NCI-H1105 treated with DMSO at 0.1 percent for 48 hours (cell line): ENCODE measurements around the gene JUND.
"Not testable (repeated sequence)": the region's sequence is repeated elsewhere in the genome, so short reads cannot be mapped to it uniquely, and the experiment has no call there.

ENCODE experiments used
- DNase-seq: peaks from one replicate; lab custom pipeline; 2025; lab: John Stamatoyannopoulos, UW

JUND gene

DNA sequence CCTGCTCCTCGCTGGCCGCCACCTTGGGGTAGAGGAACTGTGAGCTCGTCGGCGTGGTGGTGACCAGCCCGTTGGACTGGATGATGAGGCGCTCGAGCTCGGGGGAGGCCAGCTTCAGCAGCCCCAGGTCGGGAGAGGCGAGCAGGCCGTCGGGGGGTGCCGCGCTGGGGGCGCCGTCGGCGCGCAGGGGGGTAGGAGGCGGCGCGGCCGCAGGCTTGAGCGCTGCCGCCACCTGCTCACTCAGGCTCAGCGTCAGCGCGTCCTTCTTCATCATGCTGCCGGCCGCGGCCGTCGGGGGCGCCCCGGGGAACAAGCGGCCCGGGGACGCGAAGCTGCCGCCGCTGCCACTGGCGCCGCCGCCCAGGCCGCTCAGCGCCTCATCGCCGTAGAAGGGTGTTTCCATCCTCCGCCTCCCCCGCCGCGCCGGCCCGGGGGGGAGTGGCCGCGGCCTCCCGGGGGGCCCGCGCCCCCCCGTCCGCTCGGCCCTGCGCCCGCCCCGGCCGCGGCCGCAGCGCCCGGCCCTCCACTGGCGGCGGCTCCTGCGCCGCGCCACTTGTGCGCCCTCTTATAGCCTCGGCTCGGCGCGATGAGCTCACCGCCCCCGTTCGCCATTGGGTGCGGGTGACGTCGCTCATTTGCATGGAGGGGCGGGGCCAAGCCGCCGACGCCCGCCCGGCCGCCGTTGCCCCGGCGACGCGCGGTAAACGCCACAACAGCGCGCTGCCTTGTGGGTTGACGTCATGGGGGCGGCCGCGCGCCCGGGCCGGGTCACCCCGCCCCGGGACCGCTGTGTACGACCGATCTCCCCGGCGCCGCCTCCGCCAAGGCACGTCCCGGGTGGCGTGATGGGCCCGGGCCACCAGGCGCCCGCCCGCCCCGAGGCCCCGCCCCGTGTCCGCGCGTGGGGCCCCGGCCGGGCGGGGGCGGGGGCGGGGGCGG, at the start of gene JUND:
JUND (minus strand) TSS at position 541 of the 939 bp plus-strand sequence; CDS start at position 403, 138 bp downstream.
- DNase-seq = peak; percentile 93

DNA sequence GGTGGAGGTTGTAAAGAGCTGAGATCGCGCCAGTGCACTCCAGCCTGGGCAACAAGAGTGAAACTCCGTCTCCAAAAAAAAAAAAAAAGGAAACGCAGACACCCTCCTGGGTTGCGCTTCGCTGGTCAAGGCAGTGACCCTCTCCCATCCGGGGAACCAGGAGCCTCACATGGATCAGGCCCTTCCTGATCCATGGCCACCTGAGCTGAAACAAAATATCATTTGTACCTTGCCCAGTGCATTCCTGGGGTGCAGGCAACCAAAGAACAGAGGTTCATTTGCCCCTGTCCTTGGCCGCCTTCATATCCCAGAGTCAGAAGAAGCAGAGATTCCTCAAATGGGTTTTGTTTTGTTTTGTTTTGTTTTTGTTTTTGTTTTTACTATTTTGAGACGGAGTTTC, 49.4 kb upstream of the JUND start:
- no peak for DNase-seq

DNA sequence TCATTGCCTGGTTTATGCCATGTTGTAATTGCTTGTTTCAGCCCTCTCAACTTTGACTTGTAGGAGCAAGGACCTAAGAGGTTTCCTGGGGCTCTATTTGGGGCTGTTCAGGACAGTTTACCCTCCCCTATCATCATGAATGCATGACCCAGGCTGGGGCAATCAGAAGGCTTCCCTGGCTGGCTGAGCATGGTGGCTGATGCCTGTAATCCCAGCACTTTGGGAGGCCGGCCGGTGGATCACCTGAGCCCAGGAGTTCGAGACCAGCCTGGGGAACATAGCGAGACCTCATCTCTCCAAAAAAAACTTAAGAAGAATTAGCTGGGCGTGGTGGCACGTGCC, 47.6 kb upstream of the JUND start:
- no peak for DNase-seq

DNA sequence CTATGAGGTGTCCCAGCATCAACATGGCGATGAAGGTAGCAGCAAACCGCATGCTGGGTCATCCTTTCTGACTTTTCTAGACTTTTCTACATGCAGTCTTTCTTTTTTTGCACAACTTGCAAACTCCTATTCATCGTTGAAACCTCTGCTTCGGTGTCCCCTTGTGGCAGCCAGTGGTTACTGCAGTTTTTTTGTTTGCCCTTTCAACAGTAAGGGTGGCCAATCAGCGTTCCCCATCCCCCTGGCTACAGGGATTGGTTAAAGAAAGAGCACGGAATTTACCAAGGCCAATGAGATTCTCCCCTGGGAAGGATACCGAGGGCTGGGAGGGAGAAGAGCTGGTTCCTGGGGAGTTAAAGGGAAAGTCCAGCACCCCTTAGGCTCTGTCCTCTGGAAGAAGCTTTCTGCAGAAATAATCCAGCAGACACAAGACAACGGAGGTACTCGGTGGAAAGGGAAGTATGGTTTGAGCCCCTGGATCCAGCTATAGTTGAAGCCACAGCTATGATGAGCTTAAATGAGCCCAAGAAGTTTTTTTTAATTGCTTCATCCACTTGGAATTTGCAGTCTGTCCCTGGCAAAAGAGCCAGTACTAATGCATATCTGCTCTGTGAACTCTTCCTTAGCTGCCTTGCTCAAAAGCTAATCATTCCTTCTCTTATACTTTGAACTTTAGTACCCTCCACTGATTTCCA, 47.1 kb upstream of the JUND start:
- DNase-seq = peak; percentile 98

DNA sequence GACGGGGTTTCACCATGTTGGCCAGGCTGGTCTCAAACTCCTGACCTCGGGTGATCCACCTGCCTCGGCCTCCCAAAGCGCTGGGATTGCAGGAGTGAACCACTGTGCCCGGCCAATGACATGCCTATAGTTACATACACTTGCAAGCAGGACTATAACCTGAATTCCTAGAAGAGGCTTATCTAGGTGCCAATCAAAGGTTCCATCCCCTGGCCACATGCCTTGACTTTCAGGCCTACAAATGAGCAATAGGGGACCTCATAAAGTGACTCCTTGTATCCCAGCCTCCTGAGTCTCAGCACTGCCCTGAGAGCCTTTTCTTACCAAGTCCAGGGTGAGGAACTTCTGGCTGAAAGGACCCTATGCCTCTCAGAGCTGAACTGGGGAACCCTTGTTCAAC, 45.4 kb upstream of the JUND start:
- DNase-seq = no peak

DNA sequence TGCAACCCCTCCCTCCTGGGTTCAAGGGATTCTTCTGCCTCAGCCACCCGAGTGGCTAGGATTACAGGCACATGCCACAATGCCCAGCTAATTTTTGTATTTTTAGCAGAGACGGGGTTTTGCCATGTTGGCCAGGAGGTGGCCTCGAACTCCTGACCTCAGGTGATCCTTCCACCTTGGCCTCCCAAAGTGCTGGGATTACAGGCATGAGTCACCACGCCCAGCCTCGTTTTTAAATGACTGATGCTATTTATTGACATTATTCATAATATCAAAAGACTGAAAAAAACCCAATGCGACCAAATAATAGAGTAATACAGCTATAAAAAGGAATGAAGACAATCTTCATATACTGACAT, 42.9 kb upstream of the JUND start:
- DNase-seq = not testable (repeated sequence)

DNA sequence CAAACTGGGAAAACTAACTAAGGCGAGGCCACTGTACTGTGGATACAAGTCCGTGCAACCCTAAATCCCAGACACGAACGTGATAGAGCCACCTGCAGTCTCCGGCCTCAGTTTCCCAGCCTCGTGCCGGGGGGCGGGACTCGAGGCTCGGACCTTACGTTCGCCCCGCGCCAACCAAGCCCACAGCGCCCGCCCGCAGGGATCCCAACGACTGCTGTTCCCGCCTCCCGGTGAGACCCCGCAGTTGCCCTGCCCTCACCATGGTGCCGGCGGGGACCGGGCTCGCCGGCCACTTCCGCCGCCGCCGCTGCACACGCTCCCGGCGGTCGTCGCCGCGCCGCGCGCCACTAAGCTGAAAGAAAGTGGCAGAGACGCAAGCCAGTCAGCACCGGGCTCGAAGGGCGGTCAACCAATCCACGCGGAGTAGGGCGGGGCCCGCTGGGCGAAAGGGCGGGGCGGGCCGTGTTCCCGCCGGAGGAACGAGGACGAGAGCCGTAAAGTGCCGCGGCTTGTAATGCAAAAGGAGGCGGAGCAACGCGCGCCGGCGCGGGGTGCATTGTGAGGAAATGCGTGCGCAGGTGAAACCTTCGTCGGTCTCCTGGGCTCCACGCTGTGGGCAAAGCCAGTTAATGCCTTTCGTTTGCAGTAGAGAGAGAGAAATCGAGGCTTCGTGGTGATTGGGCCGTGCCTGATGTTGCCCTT, 41.5 kb upstream of the JUND start, which contains the start of gene LSM4:
LSM4 (minus strand) TSS at position 318 of the 702 bp plus-strand sequence; CDS start at position 262, 56 bp downstream.
- peak; percentile 99 for DNase-seq

DNA sequence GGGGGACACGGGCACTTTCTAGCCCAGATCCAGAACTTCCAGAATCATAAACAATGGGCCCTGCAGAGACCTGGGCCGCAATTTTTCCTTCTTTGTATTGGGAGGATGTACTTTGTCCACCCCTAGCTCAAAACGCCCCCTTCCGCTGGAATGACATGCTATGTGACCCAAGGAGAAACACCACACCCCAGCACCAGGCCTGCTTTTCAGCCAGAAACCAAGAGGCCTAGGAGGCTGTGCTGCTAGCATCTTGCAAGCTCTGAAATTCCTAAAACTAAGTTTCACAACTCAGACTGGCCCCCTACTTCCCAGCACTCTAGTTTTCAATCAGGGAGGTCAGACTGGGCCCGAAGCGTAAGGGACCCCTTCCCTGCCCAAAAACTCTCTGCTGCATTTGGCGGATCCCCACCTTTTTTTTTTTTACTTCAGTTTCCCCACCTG, 40.9 kb upstream of the JUND start:
- DNase-seq = peak; percentile 18

DNA sequence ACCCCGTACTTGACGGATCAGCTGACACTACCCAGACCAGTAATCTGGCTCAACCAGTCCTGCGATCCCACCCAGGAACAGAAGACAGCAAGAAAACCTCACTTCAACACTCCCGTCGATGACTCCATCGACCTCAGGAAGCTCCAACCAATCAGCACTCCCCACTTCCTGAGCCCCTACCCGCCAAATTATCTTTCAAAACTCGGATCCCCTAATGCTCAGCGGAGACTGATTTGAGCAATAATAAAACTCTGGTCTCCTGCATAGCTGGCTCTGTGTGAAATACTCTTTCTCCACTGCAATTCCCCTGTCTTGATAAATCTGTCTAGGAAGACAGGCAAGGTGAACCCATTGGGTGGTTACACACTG, 40.3 kb upstream of the JUND start:
- no peak for DNase-seq

DNA sequence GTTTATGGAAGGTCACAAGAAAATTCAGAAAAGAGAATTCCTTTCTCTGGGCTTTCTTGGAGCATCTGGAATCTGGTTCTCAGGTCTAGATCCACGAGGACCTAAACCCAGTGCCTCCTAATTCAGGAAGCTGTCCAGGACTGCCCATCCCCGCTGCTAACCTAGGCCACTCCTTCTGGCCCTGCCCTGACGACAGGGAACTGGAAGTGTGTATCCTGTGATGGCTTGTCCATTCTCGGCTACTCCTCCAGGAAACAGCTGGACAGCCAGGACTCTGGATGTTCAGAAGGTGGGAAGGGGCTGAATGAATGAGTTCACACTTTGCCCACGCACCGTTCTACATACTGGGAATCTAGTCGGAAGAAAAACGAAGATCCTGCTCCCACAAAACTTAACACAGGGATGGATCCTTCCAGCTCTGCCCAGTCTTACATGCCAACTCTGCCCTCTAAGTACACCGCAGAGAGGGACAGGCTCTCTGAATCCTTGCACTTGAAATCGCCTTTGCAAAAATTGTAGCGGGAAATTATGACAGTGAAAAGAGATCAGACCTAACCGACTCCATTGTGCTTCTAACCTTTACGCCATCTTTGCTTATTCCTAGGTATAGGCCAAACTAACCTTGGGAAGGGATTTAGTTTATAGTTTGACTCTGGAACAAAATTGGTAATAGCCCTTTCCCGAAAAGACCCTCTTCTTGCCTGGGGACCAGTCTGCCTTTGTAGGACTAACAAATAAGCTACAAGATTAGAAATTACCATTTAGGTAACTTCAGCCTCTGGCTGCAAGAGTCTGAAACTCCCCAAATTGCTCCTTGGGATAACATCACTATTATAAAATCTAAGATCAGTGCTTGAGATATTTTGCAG, 39.7 kb upstream of the JUND start:
- no peak for DNase-seq

DNA sequence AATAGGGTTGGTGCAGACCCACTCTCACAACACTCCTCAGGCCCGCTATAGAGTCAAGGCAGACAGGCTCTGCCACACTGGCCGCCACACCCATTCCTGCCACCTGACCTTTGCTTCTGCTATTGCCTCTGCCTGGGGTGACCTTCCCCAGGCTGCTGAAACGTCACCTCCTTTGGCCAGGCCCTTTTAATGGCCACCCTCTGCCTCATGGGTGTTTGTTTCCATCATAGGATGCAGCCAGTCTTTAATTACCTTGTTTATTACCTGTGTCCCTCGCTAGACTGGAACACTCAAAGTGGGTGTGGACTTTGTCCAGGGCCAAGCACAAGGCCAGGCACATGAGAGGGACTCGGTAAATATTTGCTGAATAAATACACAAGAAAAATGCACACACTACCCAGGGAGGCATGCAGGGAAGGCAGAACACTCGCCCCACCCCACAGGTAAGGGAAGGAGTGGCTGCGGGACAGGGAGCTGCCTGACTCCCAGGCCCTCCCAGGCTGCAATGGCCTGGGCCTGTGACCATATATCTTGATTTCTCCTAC, 38.2 kb upstream of the JUND start:
- DNase-seq = no peak

DNA sequence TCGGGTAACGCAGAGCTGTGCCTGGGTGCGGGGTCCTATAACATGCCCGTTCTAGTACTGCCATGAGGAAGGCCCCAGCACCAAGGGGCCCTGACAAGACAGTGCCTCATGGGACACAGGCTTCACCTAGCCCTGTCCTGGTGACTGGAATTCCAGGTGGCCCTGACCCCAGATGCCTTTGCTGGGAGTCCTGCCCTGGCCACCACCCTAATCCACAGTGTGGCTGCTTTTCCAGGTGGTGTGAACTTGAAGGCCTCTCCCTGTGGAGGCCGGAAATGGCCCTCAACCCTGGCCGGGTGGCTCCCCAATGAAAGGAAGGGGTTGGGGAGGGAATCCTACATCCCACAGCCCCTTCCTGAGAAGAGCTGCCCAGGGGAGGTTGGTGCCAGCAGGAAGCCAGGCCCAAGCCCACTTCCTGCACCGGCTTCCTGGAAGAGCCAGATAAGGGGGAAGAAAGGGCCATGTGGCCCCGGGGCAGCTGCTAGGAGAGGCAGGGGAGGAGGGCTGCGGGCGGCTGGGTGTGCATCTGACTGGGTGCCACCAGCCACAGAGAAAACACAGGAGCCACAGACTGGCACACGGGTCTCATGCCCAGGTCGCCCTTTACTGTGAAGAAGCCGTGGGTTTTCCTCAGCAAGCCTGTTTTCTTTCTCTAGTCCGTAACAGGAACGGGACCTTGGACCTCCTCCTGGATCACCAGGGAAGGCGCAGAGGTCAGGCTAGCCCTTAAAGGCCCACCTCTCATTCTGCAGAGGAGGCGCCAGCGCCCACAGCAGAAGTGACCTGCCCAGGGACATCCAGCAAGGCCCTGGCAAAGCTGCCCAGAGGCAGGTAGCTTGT, 36.8 kb upstream of the JUND start:
- no peak for DNase-seq

DNA sequence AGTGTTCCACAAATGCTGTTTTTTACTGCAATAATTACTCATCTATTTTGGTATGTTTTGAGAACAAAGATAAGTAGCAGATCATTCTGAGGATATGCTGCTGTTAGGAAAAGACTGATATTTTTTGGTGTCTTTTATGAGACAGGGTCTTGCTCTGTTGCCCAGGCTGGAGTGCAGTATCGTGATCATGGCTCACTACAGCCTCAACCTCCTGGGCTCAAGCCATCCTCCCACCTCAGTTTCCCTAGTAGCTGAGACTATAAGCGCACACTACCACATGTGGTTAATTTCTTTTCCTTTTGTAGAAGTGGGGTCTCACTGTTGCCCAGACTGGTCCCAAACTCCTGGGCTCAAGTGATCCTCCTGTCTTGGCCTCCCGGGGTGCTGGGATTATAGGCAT, 32.0 kb upstream of the JUND start:
- no peak for DNase-seq

DNA sequence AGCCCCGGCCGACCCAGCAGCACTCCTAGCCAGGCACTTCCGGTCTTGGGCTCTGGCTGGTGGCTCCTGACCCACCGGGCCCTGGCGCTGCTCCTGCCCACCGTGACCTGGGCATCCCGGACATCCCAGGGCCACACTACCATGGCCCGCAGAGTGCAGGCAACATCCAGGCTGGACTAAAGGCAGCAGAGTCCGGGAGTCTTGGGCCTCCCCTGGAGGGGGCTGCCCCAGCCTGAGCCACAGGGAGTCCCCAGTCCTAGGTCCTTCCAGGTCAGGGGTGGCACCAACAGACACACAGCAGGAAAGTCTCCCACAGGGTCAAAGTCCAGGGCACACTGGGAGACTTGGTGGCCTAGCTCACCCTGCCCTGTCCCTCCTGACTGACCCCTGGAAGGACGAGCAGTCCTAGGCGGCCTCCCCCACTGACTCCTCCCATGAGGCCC, 30.7 kb upstream of the JUND start:
- no peak for DNase-seq

DNA sequence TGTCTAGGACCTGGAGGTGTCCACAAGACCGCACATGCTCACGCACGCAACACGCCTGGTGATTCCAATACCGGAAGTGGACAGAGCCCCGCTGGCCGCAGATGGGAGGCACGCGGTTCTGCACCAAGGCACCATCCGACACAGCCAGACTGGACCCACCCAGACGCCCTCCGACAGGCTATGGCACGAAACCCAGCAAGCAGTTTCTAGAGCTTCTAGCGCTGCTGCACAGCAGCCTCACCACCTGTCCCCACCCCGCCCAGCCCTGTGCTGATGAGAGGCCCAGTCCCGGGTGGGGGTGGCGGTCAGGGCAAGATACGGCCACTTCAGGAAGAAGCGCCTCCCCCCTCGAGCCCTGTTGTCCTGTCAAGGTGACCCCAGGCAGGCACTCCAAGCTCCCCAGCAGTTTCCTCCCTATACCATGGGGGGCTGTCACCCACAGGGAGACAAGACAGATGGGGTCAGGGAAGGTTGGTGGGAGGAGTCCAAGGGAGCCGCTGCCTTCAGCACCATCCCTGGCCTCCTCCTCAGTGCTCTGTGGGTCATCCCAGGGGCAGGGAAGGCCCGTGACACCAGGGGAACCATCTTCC, 30.2 kb upstream of the JUND start:
- no peak for DNase-seq

DNA sequence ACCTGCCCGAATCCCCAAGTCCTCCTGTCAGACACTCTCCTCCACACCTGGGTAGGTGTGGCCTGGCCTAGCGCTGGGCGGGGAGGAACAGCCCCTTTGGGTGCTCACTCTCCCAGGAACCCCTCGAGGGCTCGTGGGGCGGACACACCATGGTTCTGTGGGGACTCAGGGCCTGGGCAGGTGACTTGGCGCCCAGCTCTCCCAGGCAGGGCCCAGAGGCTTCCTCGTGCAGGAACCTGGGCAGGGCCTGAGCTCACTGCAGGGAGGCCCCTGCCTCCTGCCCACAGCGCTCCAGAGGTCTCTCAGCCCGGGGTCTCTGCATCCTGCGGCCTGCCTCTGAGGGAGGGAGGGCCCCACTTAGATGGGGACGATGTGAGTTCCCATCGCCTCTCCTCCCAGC, 29.5 kb upstream of the JUND start:
- no peak for DNase-seq

DNA sequence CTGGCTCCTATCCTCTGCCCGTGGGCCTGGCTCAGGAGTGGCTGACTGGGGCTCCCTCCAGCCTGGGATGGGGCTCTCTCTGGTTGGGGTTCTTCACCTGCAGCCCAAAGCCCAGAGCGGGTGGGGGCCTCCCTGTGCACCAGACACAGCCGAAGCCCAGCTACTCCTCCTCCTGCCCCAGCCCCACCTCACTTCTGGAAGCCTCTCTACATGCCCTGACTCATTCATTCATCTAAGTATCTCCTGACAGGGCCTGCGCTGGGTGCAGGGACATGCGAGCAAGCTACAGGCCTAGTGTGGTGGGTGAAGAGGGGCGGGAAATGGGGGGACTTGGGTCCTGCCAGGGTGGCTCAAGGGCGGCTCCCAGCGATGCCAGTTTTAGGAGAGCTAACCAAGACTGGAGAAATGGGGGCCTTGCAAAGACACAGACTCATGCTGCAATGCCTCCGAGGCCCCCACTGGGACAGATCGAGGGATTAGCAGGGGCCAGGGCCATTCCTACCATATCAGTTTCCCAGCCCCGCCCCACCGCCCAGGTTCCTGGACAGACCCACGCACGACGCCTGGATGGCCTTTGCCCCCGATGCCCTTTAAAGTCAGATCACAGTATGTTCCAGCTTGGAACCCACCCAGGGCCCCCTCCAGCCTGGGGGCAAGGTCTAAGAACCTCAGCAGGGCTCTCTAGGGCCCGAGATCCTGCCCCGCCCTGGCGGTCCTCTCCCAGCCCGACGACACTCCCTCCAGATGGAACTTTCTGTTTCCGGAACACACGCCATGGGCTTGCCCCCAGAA, 28.9 kb upstream of the JUND start:
- DNase-seq = no peak

DNA sequence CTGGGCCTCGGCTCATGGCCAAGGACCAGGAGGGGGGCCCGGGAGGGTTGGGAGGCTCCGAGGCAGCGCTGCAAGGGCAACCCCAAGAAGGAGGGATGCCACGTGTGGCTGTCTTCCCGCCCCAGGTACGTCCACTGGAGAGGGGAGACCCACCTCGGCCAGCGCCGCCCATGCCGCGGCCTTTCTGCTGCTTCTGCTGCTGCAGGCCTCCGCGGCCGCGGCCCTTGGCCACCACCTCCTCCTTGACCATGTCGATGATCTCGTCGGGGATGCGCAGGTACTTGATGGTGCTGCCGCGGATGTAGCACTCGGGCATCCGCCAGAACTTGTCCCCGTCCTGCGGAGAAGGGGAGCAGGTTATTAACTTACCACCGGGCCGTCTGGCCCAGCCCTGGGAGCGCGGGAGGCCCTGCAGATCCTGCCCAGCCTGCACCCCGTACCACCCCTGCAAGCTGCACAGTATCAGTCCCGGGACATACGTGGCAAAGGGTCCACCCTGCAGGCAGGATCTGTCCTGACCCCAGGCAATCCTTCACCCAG, 28.2 kb upstream of the JUND start:
- DNase-seq = no peak

DNA sequence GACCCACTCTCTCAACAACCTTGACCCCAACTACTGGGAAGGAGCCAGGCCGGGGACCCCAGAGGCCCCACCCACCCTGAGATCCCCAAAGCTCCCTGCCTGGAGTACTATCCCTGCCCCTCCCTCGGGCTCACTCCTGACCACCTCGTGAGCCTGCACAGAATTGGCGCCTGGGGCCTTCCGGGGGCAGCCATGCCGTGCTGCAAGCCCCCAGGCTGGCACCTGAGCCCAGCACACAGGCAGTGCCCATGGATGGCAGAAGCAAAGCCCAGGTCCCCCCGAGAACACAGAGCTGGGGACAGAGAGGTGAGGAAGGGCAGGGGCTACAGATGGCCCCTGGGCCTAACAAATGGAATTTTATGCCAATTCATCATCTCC, 27.5 kb upstream of the JUND start:
- no peak for DNase-seq
